Stimulated activated CD8-positive, alpha-beta memory T cell treated with anti-CD3 and anti-CD28 coated beads, Interleukin-15, amount 100 ng/mL, for 4 hours (primary cell): ENCODE measurements around the gene KCNAB1.
"Not testable (repeated sequence)": the region's sequence is repeated elsewhere in the genome, so short reads cannot be mapped to it uniquely, and the experiment has no call there.

Experiments used
- DNase-seq, 2 donors: peaks; one replicate each; pipeline ENCODE4 v3.0.0-alpha.2; 2020; ENCODE audit warnings: low read depth in 2 of 2

KCNAB1 gene

GRCh38 chr3:156176048-156176447 lies 55.7 kb downstream of the KCNAB1 start:
- no peak for DNase-seq

GRCh38 chr3:156176629-156177210 lies 56.3 kb downstream of the KCNAB1 start:
- DNase-seq, result no peak

- no peak for DNase-seq
These were observed 59.7 kb downstream of the KCNAB1 start for GRCh38 chr3:156180077-156180476.

- DNase-seq, result no peak
These were observed 61.1 kb downstream of the KCNAB1 start for GRCh38 chr3:156181509-156181908.

GRCh38 chr3:156183396-156183795 lies 63.0 kb downstream of the KCNAB1 start:
- DNase-seq, result no peak

- DNase-seq, result no peak
These were observed 63.8 kb downstream of the KCNAB1 start for GRCh38 chr3:156184156-156184555.

GRCh38 chr3:156187146-156187769 lies 66.9 kb downstream of the KCNAB1 start:
- DNase-seq, result no peak

- no peak for DNase-seq
These were observed 68.4 kb downstream of the KCNAB1 start for GRCh38 chr3:156188757-156189156.

GRCh38 chr3:156189927-156190326 lies 69.5 kb downstream of the KCNAB1 start:
- no peak for DNase-seq

- DNase-seq, result not testable (repeated sequence)
These were observed 74.6 kb downstream of the KCNAB1 start for GRCh38 chr3:156194945-156195344.

- DNase-seq, result not testable (repeated sequence)
These were observed 76.8 kb downstream of the KCNAB1 start for GRCh38 chr3:156197152-156197551.

- no peak for DNase-seq
These were observed 81.3 kb downstream of the KCNAB1 start for GRCh38 chr3:156201411-156202405.

GRCh38 chr3:156206157-156206556 lies 85.8 kb downstream of the KCNAB1 start:
- DNase-seq, result no peak

- no peak for DNase-seq
These were observed 87.7 kb downstream of the KCNAB1 start for GRCh38 chr3:156207802-156208685.

GRCh38 chr3:156209631-156210335 lies 89.4 kb downstream of the KCNAB1 start:
- no peak for DNase-seq

- DNase-seq, result no peak
These were observed 91.2 kb downstream of the KCNAB1 start for GRCh38 chr3:156211583-156211982.

- no peak for DNase-seq
These were observed 94.3 kb downstream of the KCNAB1 start for GRCh38 chr3:156214676-156215075.

- no peak for DNase-seq
These were observed 95.4 kb downstream of the KCNAB1 start for GRCh38 chr3:156215751-156216150.

- no peak for DNase-seq
These were observed 95.8 kb downstream of the KCNAB1 start for GRCh38 chr3:156216216-156216615.

GRCh38 chr3:156216852-156217251 lies 96.5 kb downstream of the KCNAB1 start:
- DNase-seq, result no peak
